ENCODE results near the gene TCAF1. TPM values are rescaled to one million over a fixed set of nuclear protein-coding genes. Genes with fewer than 3 reads are reported as not detected.

Gene TCAF1
- total and polyA plus RNA-seq, 7 donors = 4.3 to 107 (median 19.5) TPM

- Histone ChIP-seq H3K4me3 (no peak overlapping the region), H3K36me3 (ENCODE audit: insufficient read depth in 1 of 2, low read depth in 1 of 2) (no peaks in the 10 kb centered on the region), H3K27ac (no peak overlapping the region), H3K9me3 (no peaks in the 10 kb centered on the region), H3K4me1 (no peaks in the 10 kb centered on the region), H3K27me3 (ENCODE audit: insufficient read depth in 3 of 3, low read length in 2 of 3) (no peaks in the 10 kb centered on the region)
- ATAC-seq = no peak
- DNase-seq = no peak
- TF ChIP-seq CTCF (IDR thresholded peaks at IDR 0.05) = no peak
- 70 to 79% (median 76%) methylated on average over 3 of the region's 3 CpGs for WGBS, 3 donors
- intact Hi-C loops (cut with DNase I) = no loop called here
These were observed 8.7 kb upstream of the TCAF1 start for GRCh38 chr7:143910473-143911248.

DNA sequence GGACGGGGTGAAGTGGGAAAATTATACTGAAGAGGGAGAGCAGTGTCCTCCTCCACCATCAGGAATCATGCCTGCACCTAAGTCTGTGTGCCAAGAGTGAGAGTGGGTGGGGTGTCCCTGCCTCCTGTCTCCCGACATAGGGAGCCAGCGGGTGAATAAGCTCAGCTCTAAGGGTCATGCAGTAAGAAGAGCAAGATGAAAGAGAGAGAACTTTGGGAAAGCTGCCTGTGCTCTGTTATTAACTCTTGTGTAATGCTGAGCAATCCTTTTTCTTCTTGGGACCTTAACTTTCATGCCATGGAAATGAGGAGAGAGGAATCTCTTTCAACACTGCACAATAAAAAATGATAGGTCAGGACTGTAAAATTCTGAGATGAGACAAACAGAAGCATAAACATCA lies 7.9 kb upstream of the TCAF1 start:
- WGBS, 3 donors = 63 to 79% (median 71%) methylated on average over 3 of the region's 3 CpGs
- H3K27me3 ChIP-seq (ENCODE audit: insufficient read depth in 3 of 3, low read length in 2 of 3) = no peaks in the 10 kb centered on the region
- no peak overlapping the region for H3K27ac ChIP-seq
- ATAC-seq (no peak), DNase-seq (no peak)
- H3K4me1 ChIP-seq = no peaks in the 10 kb centered on the region
- H3K36me3 ChIP-seq (ENCODE audit: insufficient read depth in 1 of 2, low read depth in 1 of 2) = no peaks in the 10 kb centered on the region
- H3K4me3 ChIP-seq = no peak overlapping the region
- intact Hi-C loops (cut with DNase I) = no loop called here
- H3K9me3 ChIP-seq = no peaks in the 10 kb centered on the region
- no peak for TF ChIP-seq CTCF (IDR thresholded peaks at IDR 0.05)

- TF ChIP-seq CTCF (IDR thresholded peaks at IDR 0.05) = no peak
- H3K36me3 ChIP-seq (ENCODE audit: insufficient read depth in 1 of 2, low read depth in 1 of 2) = no peaks in the 10 kb centered on the region
- 54 to 70% (median 55%) methylated on average over 5 of the region's 5 CpGs for WGBS, 3 donors
- no peaks in the 10 kb centered on the region for H3K9me3 ChIP-seq
- no peaks in the 10 kb centered on the region for H3K4me1 ChIP-seq
- H3K4me3 ChIP-seq = no peak overlapping the region
- H3K27me3 ChIP-seq (ENCODE audit: insufficient read depth in 3 of 3, low read length in 2 of 3) = no peaks in the 10 kb centered on the region
- intact Hi-C loops (cut with DNase I) = no loop called here
- no peak for DNase-seq
- no peak for ATAC-seq
- H3K27ac ChIP-seq = no peak overlapping the region
These were observed 6.1 kb upstream of the TCAF1 start for GRCh38 chr7:143908120-143908519.

DNA sequence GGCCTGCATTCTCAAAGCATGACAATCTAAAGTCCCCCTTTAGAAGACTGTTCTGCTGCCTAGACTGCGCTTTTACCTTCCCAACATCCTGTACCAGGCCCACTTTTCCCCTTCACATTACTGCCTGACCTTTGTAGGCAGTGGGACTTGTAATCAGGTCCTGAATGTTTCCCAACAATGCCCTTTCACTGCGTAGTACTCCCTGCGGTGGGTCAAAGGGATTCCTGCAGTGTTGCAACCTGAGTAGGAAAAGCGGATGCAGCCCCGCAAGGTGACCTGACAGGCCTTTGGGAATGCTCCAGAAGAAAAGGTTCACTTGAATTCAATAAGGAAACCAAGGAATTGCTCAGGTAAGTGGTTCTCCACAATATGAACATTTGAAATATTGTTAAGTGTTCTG lies 4.9 kb upstream of the TCAF1 start:
- intact Hi-C loops (cut with DNase I) = no loop called here
- no peak for DNase-seq
- TF ChIP-seq CTCF (IDR thresholded peaks at IDR 0.05) = no peak
- H3K4me1 ChIP-seq = no peaks in the 10 kb centered on the region
- ATAC-seq = no peak
- H3K27me3 ChIP-seq (ENCODE audit: insufficient read depth in 3 of 3, low read length in 2 of 3) = no peaks in the 10 kb centered on the region
- no peaks in the 10 kb centered on the region for H3K9me3 ChIP-seq
- H3K27ac ChIP-seq = no peak overlapping the region
- 97 to 98% (median 97%) methylated on average over 5 of the region's 5 CpGs for WGBS, 3 donors
- H3K36me3 ChIP-seq (ENCODE audit: insufficient read depth in 1 of 2, low read depth in 1 of 2) = no peaks in the 10 kb centered on the region
- no peak overlapping the region for H3K4me3 ChIP-seq

GRCh38 chr7:143906151-143906550 lies 4.2 kb upstream of the TCAF1 start:
- DNase-seq (no peak), ATAC-seq (no peak)
- Histone ChIP-seq H3K27me3 (ENCODE audit: insufficient read depth in 3 of 3, low read length in 2 of 3) (no peaks in the 10 kb centered on the region), H3K36me3 (ENCODE audit: insufficient read depth in 1 of 2, low read depth in 1 of 2) (no peaks in the 10 kb centered on the region), H3K9me3 (no peaks in the 10 kb centered on the region), H3K4me1 (no peaks in the 10 kb centered on the region), H3K4me3 (no peak overlapping the region), H3K27ac (no peak overlapping the region)
- WGBS, 3 donors = 87 to 92% (median 91%) methylated on average over 9 of the region's 9 CpGs
- no peak for TF ChIP-seq CTCF (IDR thresholded peaks at IDR 0.05)
- intact Hi-C loops (cut with DNase I) = no loop called here

Data from psoas muscle (tissue), 8 donors.